ENCODE measurements around the gene LCN1. TPM values are rescaled to one million over a fixed set of nuclear protein-coding genes. Genes with fewer than 3 reads are reported as not detected.

Gene LCN1
- total and polyA plus RNA-seq, 2 experiments from 2014 or later = 0.27 TPM; not detected in 1

DNA sequence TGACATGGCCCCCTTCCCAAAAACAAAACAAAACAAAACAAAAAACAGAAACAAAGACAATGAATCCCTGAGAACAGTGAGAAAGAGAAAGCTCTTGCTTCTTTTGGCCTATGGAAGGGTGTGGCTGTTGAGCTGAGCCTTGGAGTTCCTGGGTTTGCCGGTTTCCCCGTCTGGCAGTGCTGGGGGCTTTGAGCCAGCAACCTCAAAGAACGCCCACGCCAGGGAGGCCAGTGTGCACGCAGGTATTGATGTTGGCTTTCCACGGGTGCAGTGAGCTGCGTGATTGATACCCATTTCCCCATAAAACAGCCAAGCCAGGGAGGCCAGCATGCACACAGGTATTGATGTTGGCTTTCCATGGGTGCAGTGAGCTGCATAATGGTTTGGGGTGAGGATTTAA lies 8.3 kb upstream of the LCN1 start:
- Histone ChIP-seq H3K79me2 (replicated peaks; ENCODE audit: insufficient read depth) (no peaks in the 10 kb centered on the region), H2AFZ (no peak overlapping the region), H3K9me2 (ENCODE audit: insufficient read depth) (no peaks in the 10 kb centered on the region), H3F3A (replicated peaks; ENCODE audit: low read depth) (no peaks in the 10 kb centered on the region), H3K27ac (ENCODE audit: low read depth) (no peak overlapping the region), H4K20me1 (replicated peaks; ENCODE audit: insufficient read depth) (no peaks in the 10 kb centered on the region), H3K4me2 (no peak overlapping the region), H3K36me3 (ENCODE audit: insufficient read depth) (no peaks in the 10 kb centered on the region), H3K27me3 (ENCODE audit: insufficient read depth) (no peaks in the 10 kb centered on the region), H3K4me1 (ENCODE audit: insufficient read depth) (no peaks in the 10 kb centered on the region), H3K4me3 (no peak overlapping the region)
- ATAC-seq (no peak), DNase-seq (ENCODE audit: low spot score) (no peak)
- Mint-ChIP-seq H3K9me3 (no peaks in the 10 kb centered on the region; the same call in 2 of the 3 replicates), H3K4me1 (no peaks in the 10 kb centered on the region), H3K27me3 (ENCODE audit: insufficient read depth, low read depth, poor library complexity) (peaks cover 5% of the 10 kb centered on the region), H3K27ac (no peak overlapping the region), H3K4me3 (no peak overlapping the region), H3K36me3 (ENCODE audit: low read depth) (no peaks in the 10 kb centered on the region)
- TF ChIP-seq CREB1 (CRISPR knock-in tag; IDR thresholded peaks at IDR 0.05; ENCODE audit: low read depth) = no peak
- TF ChIP-seq, protein P1, sequence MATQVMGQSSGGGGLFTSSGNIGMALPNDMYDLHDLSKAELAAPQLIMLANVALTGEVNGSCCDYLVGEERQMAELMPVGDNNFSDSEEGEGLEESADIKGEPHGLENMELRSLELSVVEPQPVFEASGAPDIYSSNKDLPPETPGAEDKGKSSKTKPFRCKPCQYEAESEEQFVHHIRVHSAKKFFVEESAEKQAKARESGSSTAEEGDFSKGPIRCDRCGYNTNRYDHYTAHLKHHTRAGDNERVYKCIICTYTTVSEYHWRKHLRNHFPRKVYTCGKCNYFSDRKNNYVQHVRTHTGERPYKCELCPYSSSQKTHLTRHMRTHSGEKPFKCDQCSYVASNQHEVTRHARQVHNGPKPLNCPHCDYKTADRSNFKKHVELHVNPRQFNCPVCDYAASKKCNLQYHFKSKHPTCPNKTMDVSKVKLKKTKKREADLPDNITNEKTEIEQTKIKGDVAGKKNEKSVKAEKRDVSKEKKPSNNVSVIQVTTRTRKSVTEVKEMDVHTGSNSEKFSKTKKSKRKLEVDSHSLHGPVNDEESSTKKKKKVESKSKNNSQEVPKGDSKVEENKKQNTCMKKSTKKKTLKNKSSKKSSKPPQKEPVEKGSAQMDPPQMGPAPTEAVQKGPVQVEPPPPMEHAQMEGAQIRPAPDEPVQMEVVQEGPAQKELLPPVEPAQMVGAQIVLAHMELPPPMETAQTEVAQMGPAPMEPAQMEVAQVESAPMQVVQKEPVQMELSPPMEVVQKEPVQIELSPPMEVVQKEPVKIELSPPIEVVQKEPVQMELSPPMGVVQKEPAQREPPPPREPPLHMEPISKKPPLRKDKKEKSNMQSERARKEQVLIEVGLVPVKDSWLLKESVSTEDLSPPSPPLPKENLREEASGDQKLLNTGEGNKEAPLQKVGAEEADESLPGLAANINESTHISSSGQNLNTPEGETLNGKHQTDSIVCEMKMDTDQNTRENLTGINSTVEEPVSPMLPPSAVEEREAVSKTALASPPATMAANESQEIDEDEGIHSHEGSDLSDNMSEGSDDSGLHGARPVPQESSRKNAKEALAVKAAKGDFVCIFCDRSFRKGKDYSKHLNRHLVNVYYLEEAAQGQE (IDR thresholded peaks at IDR 0.05; ENCODE audit: unreplicated experiment) = no peak
- no peak for TF ChIP-seq ZNF331 (CRISPR knock-in tag; IDR thresholded peaks at IDR 0.05; ENCODE audit: low read depth)

DNA sequence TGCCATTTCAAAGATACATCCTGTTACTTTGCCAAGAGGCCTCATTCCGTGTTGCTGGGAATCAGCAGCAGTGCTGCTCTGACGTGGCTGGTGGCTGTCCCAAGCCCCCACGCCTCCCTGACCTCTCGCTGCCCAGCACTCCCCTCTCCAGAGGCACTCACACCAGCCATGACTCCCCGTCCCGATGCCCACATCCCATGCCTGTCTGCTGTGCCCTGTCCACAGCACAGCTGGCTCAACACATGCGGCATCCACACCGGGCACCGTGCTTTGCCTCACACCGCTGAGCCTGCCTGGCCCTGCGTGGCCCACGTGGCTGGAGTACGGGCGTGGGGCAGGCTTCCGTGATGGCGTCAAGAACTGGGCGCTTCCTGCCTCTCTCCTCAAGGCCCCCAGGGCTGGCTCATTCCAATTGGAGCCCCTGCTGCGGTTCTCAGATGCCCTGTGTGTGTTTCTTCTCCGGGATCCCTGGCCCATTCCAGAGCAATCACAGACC lies 7.8 kb upstream of the LCN1 start:
- H3K4me1 Mint-ChIP-seq = no peaks in the 10 kb centered on the region
- no peaks in the 10 kb centered on the region for H3K36me3 Mint-ChIP-seq (ENCODE audit: low read depth)
- Histone ChIP-seq H3K4me2 (no peak overlapping the region), H3K36me3 (ENCODE audit: insufficient read depth) (no peaks in the 10 kb centered on the region), H3K79me2 (replicated peaks; ENCODE audit: insufficient read depth) (no peaks in the 10 kb centered on the region), H3K4me1 (ENCODE audit: insufficient read depth) (no peaks in the 10 kb centered on the region), H2AFZ (no peak overlapping the region), H3K27ac (ENCODE audit: low read depth) (no peak overlapping the region), H3K27me3 (ENCODE audit: insufficient read depth) (no peaks in the 10 kb centered on the region), H3K9me2 (ENCODE audit: insufficient read depth) (no peaks in the 10 kb centered on the region), H3K4me3 (no peak overlapping the region), H4K20me1 (replicated peaks; ENCODE audit: insufficient read depth) (no peaks in the 10 kb centered on the region), H3F3A (replicated peaks; ENCODE audit: low read depth) (no peaks in the 10 kb centered on the region)
- H3K27me3 Mint-ChIP-seq (ENCODE audit: insufficient read depth, low read depth, poor library complexity) = peaks cover 5% of the 10 kb centered on the region
- DNase-seq (ENCODE audit: low spot score) (no peak), ATAC-seq (no peak)
- H3K4me3 Mint-ChIP-seq = no peak overlapping the region
- H3K27ac Mint-ChIP-seq = no peak overlapping the region
- H3K9me3 Mint-ChIP-seq = no peaks in the 10 kb centered on the region; the same call in 2 of the 3 replicates
- TF ChIP-seq, protein P2, sequence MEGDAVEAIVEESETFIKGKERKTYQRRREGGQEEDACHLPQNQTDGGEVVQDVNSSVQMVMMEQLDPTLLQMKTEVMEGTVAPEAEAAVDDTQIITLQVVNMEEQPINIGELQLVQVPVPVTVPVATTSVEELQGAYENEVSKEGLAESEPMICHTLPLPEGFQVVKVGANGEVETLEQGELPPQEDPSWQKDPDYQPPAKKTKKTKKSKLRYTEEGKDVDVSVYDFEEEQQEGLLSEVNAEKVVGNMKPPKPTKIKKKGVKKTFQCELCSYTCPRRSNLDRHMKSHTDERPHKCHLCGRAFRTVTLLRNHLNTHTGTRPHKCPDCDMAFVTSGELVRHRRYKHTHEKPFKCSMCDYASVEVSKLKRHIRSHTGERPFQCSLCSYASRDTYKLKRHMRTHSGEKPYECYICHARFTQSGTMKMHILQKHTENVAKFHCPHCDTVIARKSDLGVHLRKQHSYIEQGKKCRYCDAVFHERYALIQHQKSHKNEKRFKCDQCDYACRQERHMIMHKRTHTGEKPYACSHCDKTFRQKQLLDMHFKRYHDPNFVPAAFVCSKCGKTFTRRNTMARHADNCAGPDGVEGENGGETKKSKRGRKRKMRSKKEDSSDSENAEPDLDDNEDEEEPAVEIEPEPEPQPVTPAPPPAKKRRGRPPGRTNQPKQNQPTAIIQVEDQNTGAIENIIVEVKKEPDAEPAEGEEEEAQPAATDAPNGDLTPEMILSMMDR (conservative IDR thresholded peaks at IDR 0.05; ENCODE audit: low read depth in 2 of 2) = no peak
- TF ChIP-seq, protein P3, sequence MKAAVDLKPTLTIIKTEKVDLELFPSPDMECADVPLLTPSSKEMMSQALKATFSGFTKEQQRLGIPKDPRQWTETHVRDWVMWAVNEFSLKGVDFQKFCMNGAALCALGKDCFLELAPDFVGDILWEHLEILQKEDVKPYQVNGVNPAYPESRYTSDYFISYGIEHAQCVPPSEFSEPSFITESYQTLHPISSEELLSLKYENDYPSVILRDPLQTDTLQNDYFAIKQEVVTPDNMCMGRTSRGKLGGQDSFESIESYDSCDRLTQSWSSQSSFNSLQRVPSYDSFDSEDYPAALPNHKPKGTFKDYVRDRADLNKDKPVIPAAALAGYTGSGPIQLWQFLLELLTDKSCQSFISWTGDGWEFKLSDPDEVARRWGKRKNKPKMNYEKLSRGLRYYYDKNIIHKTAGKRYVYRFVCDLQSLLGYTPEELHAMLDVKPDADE (IDR thresholded peaks at IDR 0.05) = no peak
- TF ChIP-seq CREB1 (CRISPR knock-in tag; IDR thresholded peaks at IDR 0.05; ENCODE audit: low read depth) (no peak), JUNB (IDR thresholded peaks at IDR 0.05; ENCODE audit: unreplicated experiment) (no peak), EZH2phosphoT487 (IDR thresholded peaks at IDR 0.05; ENCODE audit: unreplicated experiment) (no peak), POLR2AphosphoS5 (IDR thresholded peaks at IDR 0.05; ENCODE audit: low read depth) (no peak)
- TF ChIP-seq, protein P1 (IDR thresholded peaks at IDR 0.05; ENCODE audit: unreplicated experiment) = no peak

Data from GM23338 (cell line).